H1 (cell line): ENCODE results near the gene ARAP3. TPM values are rescaled to one million over a fixed set of nuclear protein-coding genes. Genes with fewer than 3 reads are reported as not detected.
A peak's percentile ranks its signal among the peaks of the same experiment; 100 is the strongest.

ENCODE experiments used
- BRCA1 ChIP-seq: IDR thresholded peaks from 2 replicates; pipeline ENCODE4 v1.6.1; 2012; ENCODE audit warnings: low read depth, low read length, improper control_type of control experiment
- RBBP5 ChIP-seq: IDR thresholded peaks from 2 replicates; pipeline ENCODE4 v1.7.1; 2012; ENCODE audit warnings: low read depth, mild to moderate bottlenecking, inconsistent platforms, low read length, moderate library complexity, borderline replicate concordance
- YY1 ChIP-seq: IDR thresholded peaks from 2 replicates; pipeline ENCODE4 v1.6.1; 2011; ENCODE audit warnings: low read depth, mild to moderate bottlenecking, low read length
- polyA plus RNA-seq, 7 experiments: library from polyadenylated mRNA; depleted of rRNA in 3 of 7; stranded (reverse) in 5 of 7; unstranded in 2 of 7; fragments of >200 nt in 5 of 7; fragments of 200-250 nt in 2 of 7; gene quantifications; 1 replicate in 5 of 7; 2 replicates in 1 of 7; 4 replicates in 1 of 7; pipeline versions ENCODE4 v1.2.1 to v1.2.3, GENCODE V29; 2011 to 2013; ENCODE audit warnings: missing spikeins in 2 of 7, mixed read lengths in 2 of 7
- total RNA-seq: library from RNA; stranded (reverse); fragmentation: NEBNext Ultra II Directional; extraction: Animal tissue kit (Norgen Biotek cat#: 25700); gene quantifications from 2 replicates; pipeline ENCODE4 v1.2.1, GENCODE V29; 2021

ARAP3 gene
- total and polyA plus RNA-seq, 2 of the 8 experiments (the other 6 are each of a cell fraction or from before 2014, with no cell fraction given), result 14.4 to 48.6 TPM

- TF ChIP-seq BRCA1 (no peak), YY1 (0 out of 2 replicates have a peak, but pooled peaks have one; percentile 10), RBBP5 (peak; percentile 91; the same call in 1 of the 2 replicates)
Observed at GRCh38 chr5:141636413-141637122, 45.5 kb downstream of the ARAP3 start, which contains the start of the genes HDAC3 and RELL2 (continued).
